GM12875 (cell line): ENCODE results near the gene NEK10.

Experiments used
- H3K4me3 ChIP-seq: one replicate; pipeline ENCODE4 v1.5.1; 2011; ENCODE audit warnings: low read depth, low read length, control low read depth
- TF ChIP-seq, protein P1 (sequence below): IDR thresholded peaks from 2 replicates; pipeline ENCODE4 v1.5.1; 2011; ENCODE audit warnings: low read depth, mild to moderate bottlenecking, control low read depth, inconsistent platforms, low read length, moderate library complexity, borderline replicate concordance; ENCODE audit not compliant: insufficient read depth

NEK10 gene

DNA sequence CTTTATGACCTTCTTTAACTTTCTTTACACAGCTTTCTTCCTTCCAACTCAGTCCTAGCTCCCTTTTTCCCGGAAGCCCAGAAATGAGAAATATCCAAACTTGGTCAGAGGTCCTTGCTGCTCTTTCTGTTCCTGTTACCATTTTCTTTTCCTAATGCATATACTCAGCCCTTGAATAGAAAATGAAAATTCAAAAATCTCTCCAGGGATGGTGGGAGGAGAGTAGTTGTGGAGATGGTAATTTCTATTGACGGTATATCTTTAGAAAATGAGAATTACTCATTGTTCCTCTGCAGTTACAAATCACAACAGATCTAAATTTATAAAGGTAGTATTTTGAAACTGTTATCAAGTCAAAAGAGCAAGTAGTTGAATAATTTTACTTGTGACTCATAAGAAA lies 255.1 kb downstream of the NEK10 start:
- TF ChIP-seq, protein P1, sequence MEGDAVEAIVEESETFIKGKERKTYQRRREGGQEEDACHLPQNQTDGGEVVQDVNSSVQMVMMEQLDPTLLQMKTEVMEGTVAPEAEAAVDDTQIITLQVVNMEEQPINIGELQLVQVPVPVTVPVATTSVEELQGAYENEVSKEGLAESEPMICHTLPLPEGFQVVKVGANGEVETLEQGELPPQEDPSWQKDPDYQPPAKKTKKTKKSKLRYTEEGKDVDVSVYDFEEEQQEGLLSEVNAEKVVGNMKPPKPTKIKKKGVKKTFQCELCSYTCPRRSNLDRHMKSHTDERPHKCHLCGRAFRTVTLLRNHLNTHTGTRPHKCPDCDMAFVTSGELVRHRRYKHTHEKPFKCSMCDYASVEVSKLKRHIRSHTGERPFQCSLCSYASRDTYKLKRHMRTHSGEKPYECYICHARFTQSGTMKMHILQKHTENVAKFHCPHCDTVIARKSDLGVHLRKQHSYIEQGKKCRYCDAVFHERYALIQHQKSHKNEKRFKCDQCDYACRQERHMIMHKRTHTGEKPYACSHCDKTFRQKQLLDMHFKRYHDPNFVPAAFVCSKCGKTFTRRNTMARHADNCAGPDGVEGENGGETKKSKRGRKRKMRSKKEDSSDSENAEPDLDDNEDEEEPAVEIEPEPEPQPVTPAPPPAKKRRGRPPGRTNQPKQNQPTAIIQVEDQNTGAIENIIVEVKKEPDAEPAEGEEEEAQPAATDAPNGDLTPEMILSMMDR = no peak

DNA sequence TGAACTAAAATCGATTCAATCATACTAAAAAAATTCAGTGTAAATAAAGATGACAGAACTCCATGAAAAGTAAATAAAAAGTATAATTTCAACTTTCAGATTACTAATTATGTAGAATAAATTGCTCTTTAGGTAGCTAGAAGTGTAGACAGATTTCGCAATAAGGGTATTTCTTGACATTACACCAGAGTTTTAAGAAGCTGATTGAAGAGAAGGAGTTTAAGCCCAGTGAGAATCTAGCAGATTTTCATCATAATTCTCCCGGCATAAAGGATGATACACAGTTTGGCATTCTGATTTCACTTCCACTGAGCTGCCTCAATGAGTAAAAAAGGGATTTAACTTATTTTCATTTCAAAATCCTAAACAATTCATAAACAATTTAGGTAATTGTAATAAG lies 259.2 kb downstream of the NEK10 start:
- no peak overlapping the region for H3K4me3 ChIP-seq
- TF ChIP-seq, protein P1 = no peak

More for the DNA sequence above, 255.1 kb downstream of the NEK10 start:
- no peak overlapping the region for H3K4me3 ChIP-seq

DNA sequence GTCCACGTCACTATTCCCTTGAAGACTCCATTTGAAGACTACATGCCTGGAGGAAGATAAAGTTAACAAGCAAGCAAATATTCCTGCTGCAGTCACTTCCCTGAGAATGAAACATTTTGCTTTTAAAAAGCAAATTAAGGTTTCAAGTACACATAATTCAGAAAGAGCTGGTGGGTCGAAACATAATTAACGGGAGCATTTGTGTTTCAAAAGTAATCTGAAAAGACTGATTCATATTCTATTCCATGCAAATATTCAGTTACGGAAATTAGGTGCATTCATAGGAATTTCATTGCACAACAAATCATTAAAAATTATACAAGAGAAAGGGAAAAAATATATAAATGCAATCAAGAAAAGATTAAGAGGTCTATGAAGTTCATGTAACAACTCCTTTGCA lies 260.9 kb downstream of the NEK10 start:
- TF ChIP-seq, protein P1 = no peak

DNA sequence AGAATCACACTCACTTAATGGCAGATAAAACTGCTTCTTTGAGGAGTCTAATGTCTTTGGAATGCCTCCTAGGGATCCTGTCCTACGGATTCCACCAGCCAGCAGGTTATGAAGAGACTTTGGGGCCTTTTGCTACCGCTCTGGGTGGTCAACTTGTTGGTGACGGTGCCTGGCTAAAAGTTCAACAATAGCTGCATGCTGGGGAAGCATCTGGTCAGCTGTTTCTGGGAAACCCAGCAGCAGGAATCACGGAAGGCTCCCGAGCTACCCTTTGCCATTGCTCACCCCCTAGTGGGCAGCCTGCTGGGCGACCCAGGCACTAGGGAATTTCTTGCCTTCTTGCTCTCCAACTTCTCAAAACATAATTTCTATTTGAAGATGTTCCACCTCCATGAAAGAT lies 263.3 kb downstream of the NEK10 start:
- no peak overlapping the region for H3K4me3 ChIP-seq
- TF ChIP-seq, protein P1 = no peak

More for the DNA sequence above, 260.9 kb downstream of the NEK10 start:
- no peak overlapping the region for H3K4me3 ChIP-seq

DNA sequence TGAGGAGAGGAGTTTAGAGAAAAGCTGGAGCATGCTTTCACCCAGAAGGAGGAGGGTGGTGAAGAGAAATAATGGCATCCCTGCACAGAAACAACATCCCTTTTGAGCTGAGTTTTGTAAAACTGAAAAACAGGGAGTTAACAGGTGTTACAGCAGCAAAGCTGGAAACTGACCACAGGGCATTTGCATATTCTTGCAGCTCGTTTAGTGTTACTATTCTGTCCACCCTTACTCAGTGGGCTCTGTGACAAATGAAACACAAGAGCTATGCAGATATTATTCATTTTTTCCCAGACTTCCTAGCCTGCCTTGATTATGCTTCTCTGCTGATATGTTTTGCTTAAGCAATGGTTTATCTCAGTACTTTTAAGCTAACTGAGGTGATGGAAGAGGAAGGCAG lies 272.0 kb downstream of the NEK10 start:
- no peak overlapping the region for H3K4me3 ChIP-seq
- TF ChIP-seq, protein P1 = no peak

DNA sequence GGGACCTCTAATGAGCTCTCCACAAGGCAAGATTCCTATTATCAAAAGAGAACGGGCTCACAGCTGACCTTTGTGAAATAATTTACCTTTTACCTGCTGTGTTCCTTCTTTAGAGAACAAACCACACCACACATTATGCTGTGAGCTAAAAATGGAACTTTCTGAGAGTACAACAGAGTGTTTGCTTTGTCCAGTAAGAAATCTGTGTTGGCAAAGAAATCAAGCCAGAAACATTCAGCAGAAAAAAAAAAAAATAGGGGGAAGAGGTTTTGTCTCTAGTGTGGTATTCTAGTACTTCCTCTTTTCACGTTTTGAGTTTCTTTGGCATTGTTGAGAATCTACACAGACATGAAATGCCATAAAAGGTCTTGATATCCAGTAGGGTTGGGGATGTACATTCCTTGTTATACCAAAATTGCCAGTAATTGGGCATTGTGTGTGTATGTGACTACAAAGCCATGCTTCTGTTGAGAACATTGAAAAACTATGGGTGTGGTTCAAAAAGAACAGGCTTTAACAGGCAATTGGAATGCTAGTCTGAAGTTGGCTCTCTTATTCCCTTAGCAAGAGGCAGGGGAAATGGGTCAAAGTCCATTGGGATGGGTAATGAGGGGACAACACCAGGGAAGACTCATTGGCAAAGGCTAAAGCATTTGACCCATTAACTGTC lies 273.5 kb downstream of the NEK10 start:
- no peak overlapping the region for H3K4me3 ChIP-seq
- TF ChIP-seq, protein P1 = no peak

DNA sequence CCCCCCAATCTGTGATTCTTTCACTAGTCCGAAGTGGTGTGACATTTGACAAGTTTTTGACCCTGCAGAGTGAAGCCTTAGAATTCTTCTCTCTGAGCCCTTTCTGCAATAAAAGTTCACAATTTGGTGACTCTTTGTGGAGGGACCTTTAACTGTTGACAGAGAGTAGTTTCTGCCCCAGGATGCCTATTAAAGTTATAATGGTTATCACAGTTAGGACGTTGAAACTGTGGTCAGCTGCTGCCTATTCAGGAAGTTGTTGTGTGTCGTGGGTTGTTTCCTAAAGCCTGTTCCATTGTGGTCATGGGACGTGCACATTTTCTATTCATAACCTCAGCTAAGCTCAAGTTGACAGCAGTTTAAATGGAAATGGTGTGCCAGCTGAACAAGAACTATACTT lies 274.5 kb downstream of the NEK10 start:
- TF ChIP-seq, protein P1 = no peak
- no peak overlapping the region for H3K4me3 ChIP-seq
